PC-3 (cell line): ENCODE results near the gene CMPK1.

Source experiments
- EZH2 ChIP-seq: fragments of 300-600 bp; sonication (generic); IDR thresholded peaks from one replicate; pipeline ENCODE4 v1.6.1; 2017; ENCODE audit warnings: antibody characterized with exemption, mild to moderate bottlenecking, low read length; ENCODE audit not compliant: unreplicated experiment
- TF ChIP-seq, protein P1 (sequence below): fragments of 300-600 bp; sonication (generic); conservative IDR thresholded peaks from 2 replicates; pipeline ENCODE4 v1.5.1; 2017; ENCODE audit warnings: antibody characterized with exemption, low read depth, mild to moderate bottlenecking, low read length

- TF ChIP-seq, protein P1, sequence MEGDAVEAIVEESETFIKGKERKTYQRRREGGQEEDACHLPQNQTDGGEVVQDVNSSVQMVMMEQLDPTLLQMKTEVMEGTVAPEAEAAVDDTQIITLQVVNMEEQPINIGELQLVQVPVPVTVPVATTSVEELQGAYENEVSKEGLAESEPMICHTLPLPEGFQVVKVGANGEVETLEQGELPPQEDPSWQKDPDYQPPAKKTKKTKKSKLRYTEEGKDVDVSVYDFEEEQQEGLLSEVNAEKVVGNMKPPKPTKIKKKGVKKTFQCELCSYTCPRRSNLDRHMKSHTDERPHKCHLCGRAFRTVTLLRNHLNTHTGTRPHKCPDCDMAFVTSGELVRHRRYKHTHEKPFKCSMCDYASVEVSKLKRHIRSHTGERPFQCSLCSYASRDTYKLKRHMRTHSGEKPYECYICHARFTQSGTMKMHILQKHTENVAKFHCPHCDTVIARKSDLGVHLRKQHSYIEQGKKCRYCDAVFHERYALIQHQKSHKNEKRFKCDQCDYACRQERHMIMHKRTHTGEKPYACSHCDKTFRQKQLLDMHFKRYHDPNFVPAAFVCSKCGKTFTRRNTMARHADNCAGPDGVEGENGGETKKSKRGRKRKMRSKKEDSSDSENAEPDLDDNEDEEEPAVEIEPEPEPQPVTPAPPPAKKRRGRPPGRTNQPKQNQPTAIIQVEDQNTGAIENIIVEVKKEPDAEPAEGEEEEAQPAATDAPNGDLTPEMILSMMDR = no peak
- TF ChIP-seq EZH2 = no peak
Observed at GRCh38 chr1:47331875-47332274, 1.7 kb upstream of the CMPK1 start.
